ENCODE measurements around the gene MUL1. TPM values are rescaled to one million over a fixed set of nuclear protein-coding genes. Genes with fewer than 3 reads are reported as not detected.

Gene MUL1
- total RNA-seq, 2 donors from 2014 or later = 37.3 to 47.8 TPM

DNA sequence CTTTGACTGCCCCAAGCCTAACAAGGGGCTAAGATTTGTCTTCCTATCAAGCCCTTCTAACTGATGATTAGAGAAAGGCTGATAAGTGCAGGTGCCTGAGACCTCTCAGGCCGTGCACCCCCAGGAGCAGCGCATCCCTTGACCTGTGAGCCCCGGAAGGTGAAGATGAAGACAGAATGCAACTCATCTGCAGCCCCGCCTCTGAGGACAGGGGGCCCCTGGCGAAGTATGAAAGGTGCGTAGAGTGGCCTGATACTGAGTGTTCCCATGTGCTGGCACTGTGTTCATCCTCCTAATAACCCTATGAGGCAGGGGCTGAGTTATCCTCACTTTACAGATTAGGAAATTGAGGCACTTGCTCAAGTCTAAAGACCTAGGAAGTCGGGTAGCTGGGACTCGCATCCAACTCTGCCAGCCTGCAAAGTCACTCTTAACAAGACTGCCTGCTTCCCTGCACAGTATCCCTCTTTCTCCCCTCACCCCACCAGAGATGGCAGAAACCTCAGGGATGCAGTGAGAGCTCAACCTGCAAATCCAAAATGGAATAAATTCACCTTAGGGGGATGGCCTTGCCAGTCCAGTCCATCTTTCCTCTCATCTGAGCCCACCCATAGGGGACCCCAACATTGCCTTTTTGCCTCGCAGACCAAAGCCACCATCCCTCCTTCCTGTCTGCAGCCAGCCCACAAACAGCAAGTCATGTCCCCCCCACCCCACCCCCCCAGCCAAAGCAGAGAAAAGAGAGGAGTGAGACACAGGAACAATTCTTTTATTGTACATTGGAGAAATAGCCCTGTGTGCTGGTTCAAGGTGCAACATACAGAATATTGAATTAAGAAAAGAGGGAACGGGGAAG lies 26.1 kb downstream of the MUL1 start:
- DNase-seq (ENCODE audit: low spot score) = no peak
- Histone ChIP-seq H3K36me3 (no peaks in the 10 kb centered on the region), H3K4me1 (peaks cover 0 to 33% of the 10 kb centered on the region in 2 donors), H3K9me3 (no peaks in the 10 kb centered on the region), H3K27me3 (no peaks in the 10 kb centered on the region), H3K27ac (no peak overlapping the region), H3K4me3 (no peak overlapping the region)
- TF ChIP-seq, protein P1, sequence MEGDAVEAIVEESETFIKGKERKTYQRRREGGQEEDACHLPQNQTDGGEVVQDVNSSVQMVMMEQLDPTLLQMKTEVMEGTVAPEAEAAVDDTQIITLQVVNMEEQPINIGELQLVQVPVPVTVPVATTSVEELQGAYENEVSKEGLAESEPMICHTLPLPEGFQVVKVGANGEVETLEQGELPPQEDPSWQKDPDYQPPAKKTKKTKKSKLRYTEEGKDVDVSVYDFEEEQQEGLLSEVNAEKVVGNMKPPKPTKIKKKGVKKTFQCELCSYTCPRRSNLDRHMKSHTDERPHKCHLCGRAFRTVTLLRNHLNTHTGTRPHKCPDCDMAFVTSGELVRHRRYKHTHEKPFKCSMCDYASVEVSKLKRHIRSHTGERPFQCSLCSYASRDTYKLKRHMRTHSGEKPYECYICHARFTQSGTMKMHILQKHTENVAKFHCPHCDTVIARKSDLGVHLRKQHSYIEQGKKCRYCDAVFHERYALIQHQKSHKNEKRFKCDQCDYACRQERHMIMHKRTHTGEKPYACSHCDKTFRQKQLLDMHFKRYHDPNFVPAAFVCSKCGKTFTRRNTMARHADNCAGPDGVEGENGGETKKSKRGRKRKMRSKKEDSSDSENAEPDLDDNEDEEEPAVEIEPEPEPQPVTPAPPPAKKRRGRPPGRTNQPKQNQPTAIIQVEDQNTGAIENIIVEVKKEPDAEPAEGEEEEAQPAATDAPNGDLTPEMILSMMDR (IDR thresholded peaks at IDR 0.05) = no peak

DNA sequence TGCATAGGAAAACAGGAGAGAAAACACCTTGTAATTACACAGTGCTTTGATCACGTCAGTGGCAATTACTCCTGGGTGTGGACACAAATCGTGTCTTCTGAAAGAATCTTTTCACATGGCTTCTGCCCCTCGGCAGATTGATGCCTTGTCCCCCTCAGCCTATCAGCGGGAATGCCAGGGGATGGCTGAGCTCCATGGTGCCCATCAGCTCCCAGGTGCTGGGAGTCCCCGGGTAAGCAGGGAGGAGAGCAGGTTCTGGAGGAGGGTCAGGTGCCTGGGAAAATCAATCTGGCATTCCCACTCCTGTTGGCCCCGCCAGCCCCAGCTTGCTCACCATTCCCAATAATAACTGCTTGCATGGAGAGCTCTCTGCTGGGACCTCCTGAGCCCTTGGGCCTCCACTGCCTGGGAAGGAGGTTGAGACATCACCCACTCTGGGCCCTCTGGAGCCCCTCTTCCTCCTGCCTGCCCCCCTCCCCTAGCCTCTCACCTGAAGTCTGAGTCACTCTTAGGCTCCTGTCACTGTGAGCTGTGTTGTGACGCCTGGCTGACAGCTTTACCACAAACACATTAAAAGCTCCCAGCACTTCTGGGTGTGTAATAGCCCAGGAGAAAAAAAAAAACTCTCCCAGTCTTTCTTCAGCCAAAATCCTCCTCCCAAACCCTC lies 26.9 kb downstream of the MUL1 start:
- no peak for DNase-seq (ENCODE audit: low spot score)
- Histone ChIP-seq H3K9me3 (no peaks in the 10 kb centered on the region), H3K36me3 (no peaks in the 10 kb centered on the region), H3K4me3 (no peak overlapping the region), H3K27ac (no peak overlapping the region), H3K4me1 (peaks cover 0 to 41% of the 10 kb centered on the region in 2 donors), H3K27me3 (no peaks in the 10 kb centered on the region)
- TF ChIP-seq, protein P1 (IDR thresholded peaks at IDR 0.05) = no peak

DNA sequence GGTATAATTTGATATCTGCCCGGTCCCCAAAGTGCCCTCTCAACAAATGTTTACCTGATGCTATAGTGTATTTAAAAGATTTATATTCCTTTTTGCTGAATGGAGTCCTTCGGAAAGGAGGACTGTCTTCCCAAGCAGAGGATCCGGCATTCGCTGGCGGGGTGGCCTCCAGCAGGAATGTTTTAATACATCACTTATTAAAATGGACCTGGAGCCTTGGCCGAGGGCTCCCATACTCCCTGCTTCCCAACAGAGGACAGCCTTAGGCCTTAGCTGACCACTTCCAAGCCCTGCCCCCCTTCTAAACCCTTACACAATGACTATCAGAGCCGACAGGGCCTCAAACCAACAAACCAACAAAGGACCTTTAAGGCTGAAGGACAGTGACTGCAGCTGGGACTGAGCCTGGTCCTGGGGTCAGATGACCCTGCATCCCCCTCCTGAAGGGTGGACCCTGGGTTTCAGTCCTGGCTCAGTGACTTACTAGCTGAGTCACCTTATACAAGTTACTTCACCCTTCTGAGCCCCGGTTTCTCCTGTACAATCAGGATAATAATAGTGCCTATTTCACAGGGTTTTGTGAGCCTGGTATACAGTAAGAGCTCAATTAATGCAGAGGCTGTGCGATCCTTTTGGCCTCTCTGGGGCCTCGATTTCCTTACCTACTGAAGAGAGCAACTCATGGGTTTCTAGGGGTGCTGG lies 27.6 kb downstream of the MUL1 start:
- Histone ChIP-seq H3K9me3 (no peaks in the 10 kb centered on the region), H3K36me3 (no peaks in the 10 kb centered on the region), H3K27me3 (no peaks in the 10 kb centered on the region), H3K4me1 (peaks cover 0 to 42% of the 10 kb centered on the region in 2 donors), H3K27ac (no peak overlapping the region), H3K4me3 (no peak overlapping the region)
- no peak for DNase-seq (ENCODE audit: low spot score)
- TF ChIP-seq, protein P1 (IDR thresholded peaks at IDR 0.05) = no peak

DNA sequence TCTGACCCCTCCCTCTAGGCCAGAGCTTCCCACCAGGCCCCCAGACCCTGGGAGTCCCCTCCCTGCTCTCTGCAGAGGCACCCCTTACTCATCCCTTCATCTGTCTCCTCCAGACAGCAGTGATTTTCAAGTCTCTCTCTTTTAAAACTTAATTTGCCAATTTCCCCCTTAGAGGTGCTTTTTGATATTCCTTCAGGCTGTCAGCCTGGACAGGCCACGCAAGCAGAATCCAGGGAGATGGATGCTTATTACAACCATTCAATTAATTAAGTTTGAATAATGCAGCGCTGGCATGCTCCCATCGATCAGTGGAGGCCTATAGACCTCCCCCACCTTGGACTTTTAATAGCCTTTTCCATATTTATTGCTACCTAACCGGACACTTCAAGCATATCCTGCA lies 28.1 kb downstream of the MUL1 start:
- no peaks in the 10 kb centered on the region for H3K9me3 ChIP-seq
- TF ChIP-seq, protein P1 (IDR thresholded peaks at IDR 0.05) = no peak
- H3K36me3 ChIP-seq = no peaks in the 10 kb centered on the region
- no peak overlapping the region for H3K4me3 ChIP-seq
- peaks cover 0 to 40% of the 10 kb centered on the region in 2 donors for H3K4me1 ChIP-seq
- H3K27me3 ChIP-seq = no peaks in the 10 kb centered on the region
- H3K27ac ChIP-seq = no peak overlapping the region
- DNase-seq (ENCODE audit: low spot score) = no peak

DNA sequence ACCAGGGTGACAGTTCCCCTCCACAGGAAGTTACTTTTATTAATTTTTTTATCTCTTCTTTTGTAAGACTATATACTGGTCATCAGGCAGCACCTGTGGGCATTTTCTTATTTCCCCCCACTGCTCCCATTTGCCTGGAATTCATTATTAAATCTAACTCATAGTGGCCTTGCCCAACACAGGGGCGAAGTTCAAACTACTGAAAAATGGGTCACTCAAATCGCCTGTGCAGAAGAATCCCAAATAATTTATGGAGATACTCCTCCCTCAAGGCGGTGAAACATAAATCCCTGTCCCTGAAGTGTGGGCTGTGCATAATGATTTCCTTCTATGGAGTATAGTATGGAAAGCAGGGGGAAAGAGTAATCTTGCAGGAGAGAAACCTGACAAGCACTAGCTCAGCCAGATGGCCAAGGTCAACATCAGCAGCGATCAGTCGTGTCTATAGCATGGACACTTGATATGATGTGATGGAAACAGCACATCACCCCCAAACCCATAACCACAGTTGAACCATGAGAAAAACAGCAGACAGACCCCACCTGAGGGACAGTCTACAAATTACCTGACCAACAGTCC lies 29.8 kb downstream of the MUL1 start:
- no peaks in the 10 kb centered on the region for H3K27me3 ChIP-seq
- TF ChIP-seq, protein P1 (IDR thresholded peaks at IDR 0.05) = no peak
- H3K36me3 ChIP-seq = no peaks in the 10 kb centered on the region
- H3K27ac ChIP-seq = no peak overlapping the region
- H3K4me1 ChIP-seq = peaks cover 0 to 25% of the 10 kb centered on the region in 2 donors
- no peak overlapping the region for H3K4me3 ChIP-seq
- H3K9me3 ChIP-seq = no peaks in the 10 kb centered on the region
- no peak for DNase-seq (ENCODE audit: low spot score)

All from right atrium auricular region (tissue), 2 donors.